Measurements from ENCODE around the gene KRTAP4-6.
"Not testable (repeated sequence)": the region's sequence is repeated elsewhere in the genome, so short reads cannot be mapped to it uniquely, and the experiment has no call there.

GRCh38 chr17:41189837-41190318 lies 49.5 kb upstream of the KRTAP4-6 start, which contains the start of gene KRTAP9-1:
- not testable (repeated sequence) for TF ChIP-seq POLR2A (IDR thresholded peaks at IDR 0.05); CTCF (IDR thresholded peaks at IDR 0.05 in 4 of 5, conservative IDR thresholded peaks at IDR 0.05 in 1 of 5)
